Stimulated activated CD4-positive, alpha-beta T cell treated with anti-CD3 and anti-CD28 coated beads, Interleukin-1b, Interleukin-23, amount 100 ng/mL, for 4 hours (primary cell): ENCODE measurements around the gene CDO1.

Source experiments
- DNase-seq, 2 donors: peaks; one replicate each; pipeline ENCODE4 v3.0.0-alpha.2; 2020; ENCODE audit warnings: low read depth in 2 of 2

Gene CDO1

DNA sequence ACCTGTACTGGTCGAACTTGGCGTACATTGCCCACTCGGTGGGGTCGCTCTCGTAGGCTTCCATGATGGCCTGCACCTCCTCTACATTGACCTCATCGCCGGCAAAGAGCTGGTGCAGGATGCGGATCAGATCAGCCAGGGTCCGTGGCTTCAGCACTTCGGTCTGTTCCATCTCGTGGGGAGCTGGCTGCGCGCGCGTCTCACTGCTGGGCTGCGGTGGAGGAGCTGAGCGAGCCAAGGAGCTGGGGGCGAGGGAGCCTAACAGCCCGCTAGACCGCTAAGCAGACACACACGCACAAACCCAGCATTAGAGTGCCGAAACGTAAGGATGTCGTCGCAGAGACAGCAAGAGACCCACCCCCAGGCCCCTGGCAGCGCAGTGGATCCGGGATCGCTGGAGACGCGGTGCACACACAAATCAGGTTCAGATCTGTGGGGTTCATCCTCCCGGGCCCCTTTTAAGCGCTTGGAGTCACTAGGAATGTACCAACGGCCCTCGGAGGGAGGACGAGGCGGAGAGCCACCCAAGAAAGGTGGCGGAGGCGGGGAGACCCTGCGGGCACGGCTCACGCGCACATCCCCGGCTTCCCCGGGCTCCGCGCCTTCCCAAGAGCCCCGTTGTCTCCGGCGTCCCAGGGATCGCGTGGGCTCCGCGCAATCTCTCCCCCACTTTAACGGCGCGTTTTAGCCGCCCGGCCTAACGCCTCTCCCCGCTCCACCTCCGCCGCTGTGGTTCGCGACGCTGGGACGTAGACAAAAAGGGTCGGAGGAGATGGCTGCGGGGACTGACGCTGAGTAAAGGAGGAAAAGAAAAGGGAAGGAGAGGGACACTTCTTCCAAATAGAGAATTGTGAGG, at the start of gene CDO1:
TSS of gene CDO1 (minus strand) at position 434 of the 856 bp plus-strand sequence. CDS start at position 172, 262 bp downstream.
- no peak for DNase-seq

DNA sequence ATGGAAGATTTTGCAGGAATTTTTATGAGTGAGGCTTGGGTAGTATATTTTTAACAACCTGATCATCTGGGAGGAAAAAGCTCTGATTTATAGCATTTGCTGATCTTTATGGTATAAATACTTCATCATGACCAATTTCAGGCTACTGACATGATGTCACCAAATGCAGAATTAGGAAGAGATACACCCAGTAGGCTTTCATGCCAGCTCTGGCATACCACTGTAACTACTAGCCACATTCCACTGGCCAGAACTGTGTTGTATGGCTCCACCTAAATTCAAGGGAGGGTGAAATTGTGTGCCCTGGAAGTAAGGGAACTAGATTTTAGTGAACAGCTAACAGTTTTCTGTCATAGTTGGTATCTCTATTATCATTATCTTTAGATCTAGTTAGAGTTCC, 42.9 kb upstream of the CDO1 start:
- DNase-seq = no peak

DNA sequence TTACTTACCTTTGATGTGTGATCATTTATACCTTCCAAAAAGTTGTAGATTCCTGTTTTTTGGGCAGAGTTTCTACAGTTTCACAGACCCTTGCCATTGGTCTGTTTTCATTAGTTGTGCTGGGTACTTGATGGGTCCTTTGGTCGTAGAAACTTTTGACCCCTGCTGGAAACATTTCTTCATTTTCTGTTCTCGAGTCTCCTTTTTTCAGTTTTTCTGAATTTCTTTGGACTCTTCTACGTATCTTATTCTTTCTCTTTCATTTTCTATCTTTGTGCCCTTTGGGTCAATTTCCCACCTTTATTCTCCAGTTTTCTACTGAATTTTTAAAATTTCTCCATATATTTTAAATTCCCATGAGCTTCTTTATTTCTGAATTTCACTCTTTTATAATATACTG, 41.9 kb upstream of the CDO1 start:
- DNase-seq = no peak

DNA sequence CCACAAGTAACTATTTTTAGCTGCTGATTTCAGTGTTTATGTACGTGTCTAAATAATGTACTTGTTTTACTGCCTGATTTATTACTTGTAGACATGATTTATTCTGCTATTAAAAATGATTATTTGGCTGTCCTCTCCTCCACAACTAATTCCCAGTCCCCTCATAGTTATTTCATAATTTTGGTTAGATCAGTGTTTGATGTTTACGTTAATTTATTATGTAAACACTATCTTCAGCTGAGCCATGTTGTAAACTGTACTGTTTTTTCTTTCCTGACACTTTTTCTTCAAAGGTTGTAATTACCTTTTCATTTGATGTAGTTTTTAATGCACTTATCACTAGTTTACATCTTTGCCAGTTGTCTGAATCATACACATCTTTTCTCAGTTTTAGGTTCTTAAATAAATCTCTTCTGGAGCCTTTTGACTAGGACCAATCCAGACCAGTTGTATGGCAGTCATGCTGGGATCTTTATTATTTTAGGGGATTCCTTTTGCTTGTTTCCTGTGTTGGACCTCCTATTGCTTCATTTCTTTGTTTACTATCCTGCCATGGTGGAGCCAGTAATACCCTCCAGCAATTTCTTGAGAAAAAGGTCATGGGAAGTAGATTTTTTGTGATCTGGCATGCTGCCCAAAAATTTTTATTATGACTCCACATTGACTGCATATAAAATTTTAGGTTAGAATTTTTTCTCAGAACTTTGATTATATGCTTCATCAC, 41.3 kb upstream of the CDO1 start:
- DNase-seq = no peak

DNA sequence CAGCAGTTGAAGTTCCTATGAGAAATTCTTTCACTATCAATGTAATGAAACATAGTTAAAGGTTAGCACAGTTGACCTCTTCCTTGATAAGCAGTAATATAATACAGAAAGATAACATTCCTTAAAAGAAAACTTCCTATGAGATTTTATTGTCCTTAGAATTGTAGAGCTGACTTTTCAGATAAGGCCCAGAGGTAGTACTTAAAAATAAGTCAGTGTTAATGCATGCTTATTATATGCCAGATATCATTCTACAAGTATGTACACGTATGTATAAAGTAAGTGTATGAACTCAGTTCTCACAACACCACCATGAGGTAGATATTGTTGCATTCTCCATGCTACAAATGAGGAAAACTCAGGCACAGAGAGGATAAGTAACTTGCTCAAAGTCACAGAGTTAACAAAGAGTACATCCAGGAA, 40.6 kb upstream of the CDO1 start:
- no peak for DNase-seq

DNA sequence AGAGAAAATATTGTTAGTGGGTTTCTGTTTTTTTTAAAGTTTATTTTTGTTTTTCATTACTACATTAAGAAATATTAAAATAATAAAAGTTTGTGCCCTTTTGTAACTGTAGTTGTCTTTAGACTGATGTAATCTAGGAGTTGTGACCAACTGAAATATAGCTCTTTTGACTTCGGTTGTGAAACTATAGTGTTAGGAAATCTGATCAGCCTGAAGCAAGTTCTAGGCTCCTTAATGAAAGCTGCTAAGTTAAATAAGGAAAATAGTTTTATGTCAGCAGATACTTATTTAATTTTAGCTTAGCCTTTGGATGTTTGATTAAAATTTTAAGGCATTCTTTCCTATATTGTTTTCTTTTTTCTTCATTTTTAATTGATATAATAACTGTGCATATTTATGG, 39.5 kb upstream of the CDO1 start:
- no peak for DNase-seq

DNA sequence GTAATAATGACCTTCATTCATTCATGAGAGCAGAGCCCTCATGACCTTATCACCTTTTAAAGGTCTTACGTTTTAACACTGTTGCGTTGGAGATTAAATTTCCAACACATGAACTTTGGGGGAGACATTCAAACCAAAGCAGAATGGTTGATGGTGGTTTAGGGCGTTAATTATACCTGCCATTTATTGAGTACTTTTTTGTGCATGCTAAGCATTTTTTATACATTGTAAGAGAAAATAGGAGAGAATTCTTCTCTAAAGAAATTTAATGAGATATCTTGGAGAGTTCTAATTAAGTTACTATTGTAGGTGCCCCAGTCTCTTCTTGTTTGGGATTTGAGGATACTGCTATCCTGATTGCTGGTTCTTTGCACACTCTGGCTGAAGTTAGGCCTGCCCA, 37.7 kb upstream of the CDO1 start:
- DNase-seq = no peak

DNA sequence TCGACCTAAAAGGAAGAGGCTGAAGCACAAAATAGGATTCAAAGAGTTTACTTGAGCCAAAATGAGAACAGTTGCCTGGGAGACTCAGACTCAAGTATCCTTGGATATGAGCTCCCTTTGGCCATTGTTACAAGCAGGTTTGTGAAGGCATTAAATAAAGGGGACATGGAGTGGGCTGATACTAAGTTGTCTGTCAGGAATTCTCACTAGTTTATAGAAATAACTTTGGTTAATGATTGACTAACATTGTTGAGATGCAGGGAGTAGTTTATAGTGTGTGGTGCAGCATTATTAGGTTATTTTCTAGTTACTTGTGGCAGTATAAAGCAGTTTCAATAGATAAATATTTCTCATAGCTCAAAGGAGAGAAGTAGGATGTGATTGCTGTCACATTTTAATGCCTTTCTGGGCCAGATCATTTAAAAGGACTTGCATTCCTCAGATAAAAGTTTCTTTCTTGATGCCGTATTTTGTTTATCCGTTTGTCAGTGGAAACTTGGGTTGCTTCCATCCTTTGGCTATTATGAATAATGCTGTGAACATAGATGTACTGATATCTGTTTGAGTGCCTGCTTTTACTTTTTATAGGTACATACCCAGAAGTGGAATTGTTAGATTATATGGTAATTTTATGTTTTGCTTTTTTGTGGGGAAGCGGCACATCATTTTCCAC, 34.4 kb upstream of the CDO1 start:
- DNase-seq = no peak

DNA sequence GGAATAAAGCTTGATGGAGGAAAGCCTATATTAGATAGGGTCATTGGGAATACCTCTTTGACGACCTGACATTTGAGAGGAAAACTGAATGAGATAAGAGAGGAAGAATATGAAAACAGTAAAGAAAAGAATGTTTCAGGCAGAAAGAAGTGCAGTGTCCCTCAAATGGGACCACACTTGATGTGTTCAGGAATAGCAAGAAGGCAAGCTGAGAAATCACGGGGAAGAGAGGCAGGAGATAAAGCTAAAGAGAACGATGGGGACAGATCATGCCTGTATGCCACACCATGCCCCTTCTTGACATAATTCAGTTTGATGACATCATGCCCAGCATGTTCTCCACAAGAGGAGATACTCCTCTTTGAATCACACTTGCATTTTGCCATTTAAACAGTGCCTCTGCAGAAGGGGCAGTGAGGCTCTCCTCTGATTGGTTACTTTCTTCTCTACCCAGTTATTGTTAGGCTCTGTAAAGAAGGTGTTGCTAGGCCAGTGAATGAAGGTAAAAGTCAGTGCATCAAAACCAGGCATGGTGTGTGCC, 32.9 kb upstream of the CDO1 start:
- no peak for DNase-seq

DNA sequence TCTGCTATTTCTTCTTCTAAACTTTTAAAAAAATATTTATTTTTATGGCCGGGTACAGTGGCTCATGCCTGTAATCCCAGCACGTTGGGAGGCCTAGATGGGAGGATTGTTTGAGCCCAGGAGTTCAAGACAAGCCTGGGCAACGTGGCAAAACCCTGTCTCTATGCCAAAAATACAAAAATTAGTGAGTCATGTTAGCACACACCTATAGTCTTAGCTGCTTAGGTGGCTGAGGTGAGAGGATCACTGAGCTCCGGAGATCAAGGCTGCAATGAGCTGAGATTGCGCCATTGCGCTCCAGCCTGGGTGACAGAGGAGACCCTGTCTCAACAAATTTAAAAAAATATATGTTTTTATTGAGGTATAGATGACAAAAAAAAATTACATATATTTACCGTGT, 30.8 kb upstream of the CDO1 start:
- DNase-seq = no peak

DNA sequence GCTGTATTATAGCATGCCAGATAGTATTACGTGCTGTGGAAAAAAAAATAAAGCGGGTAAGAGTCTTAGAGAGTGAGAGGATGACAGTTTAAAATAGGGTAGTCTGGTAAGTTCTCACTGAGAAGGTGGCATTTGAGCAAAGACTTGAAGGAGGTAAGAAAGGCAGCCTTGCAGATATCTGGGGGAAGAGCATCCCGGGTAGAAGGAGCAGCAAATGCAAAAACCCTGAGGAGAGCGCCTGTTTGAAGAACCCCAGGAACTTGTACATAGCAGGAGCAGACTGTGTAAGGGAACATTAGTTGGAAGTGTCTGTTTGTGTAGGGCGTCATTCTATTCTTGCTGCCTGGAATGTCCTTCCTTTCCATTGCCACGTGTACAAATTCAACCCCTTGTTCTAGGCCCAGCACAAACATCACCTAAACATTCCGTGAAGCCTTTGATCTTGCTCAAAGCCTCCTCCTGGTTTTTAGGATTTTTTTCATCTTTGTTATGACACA, 27.9 kb upstream of the CDO1 start:
- no peak for DNase-seq

DNA sequence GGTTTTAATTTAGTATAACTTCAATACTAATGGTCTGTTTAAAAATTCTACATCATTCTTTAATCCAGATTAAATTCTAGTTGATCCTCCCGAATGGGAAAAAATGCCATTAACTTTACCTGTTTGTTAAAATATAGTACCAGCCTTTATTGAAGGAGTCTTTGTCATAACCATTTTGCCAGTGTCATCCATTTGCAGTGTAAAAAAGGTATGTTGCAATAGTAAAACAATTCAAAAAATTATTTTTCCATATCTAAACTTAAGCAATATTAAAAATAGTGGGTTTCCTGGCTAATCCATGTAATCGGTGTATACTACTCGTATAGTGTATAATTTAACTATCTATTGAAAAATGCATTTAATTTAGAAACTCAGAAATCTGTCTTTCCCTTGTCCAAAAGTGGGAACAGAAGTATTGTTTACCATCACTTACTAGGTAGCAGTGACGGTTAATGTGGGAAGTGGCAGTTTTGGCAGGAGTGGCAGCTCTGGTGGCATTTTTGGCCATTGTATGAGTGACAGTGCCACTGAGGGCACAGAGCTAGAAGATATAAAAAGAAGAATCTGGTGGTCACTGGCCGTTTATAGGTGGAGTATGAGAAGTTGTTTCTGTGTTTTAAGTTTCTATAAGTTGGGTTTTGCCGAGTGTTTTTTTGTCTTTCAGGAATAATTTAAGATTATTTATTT, 27.1 kb upstream of the CDO1 start:
- no peak for DNase-seq

DNA sequence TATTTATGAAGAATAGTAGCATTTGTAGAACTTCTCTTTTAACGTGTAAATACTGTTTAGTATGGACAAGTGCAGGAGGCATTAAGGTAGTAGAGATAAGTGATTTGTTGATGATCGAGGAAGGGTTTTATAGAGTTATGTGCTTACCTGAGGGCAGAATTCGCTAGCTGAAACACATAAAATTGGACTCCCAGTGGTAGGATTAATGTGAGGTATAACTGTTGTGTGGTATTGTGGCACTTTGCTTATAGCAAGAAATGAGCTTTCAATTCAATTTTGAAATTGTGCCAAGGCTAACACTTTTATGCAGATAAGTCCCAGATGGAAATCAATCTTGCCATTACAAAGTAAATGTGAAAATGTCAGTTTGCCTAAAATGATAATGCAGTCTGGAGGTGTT, 26.5 kb upstream of the CDO1 start:
- no peak for DNase-seq

DNA sequence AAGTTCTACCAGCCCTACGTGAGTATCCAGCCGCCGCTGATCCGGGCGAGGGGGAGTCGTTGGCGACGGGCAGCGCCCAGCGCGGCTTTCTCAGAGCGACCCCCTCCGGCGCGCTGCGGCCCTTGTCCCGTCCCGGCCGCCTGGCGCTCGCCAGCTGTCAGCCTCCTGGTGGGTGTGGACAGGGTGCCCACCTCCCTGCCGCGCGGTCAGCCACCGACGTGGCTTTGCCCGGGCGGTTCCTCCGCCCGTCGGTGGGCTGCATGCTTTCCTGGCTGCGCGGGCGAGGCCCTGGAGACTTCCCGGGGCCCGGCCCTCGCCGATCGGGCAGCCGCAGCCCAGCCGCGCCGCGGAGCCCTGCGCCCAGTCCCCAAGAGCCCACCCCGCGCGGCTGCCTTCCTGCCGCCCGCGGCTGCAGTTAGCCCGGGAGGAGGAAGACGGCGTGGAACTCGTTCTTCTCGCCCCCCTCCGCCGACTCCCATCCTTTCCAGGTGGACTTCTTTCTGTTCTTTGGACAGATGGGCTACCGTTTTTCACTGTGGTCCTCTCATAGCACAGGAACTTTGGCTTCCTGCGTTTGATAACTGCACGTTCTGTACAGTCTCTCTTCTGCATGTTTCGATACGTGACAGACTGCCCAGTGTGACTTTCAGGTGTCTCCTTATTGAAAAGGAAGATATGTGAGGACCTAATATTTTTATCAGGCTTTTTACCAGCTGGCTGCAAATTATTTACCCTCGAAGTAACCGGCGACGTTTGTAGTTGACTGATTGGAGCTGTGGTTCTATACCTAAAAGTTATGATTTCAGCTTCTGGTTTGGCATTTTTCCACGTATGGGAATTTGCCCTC, 25.9 kb upstream of the CDO1 start:
- DNase-seq = no peak

DNA sequence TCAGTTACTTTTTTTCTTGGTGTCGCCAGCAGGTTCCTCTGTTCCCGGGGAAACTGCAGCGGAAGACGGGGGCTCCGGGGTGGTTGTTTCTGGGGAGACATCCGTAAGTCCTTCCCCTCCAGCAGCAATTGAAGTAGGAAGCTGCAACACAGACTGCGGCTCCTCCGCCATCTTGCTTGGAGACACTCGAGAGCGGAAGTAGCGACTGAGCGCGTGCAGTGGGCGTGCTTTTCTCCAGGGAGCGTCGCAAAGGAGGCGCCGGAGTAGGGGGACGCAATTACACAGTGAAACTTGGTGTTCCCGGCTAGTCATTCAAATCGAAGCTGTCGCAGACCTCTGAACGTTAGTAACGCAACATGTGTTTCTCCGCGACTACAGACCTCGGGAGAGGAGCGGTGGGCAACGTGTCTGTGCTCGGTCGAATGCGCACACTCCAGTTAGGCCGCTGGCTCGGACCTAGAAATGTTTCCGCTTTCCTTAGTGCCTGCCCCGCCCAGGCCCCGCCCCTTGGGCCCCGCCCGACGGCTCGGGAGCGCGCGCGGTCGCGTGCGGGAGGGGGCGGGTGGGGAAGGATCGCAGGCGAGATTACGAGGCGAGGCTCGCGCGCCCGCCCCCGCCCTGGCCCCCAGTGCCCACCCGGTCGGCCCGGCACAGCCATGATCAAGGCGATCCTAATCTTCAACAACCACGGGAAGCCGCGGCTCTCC, 25.1 kb upstream of the CDO1 start, which contains the start of the genes AP3S1 and ATG12:
TSS of gene AP3S1 (plus strand) at position 554 of the 707 bp plus-strand sequence. CDS start at position 657, 103 bp downstream.
TSS of gene ATG12 (minus strand) at position 184 of the 707 bp plus-strand sequence. CDS start at position 171, 13 bp downstream.
- peak; percentile 83 to 88 for DNase-seq

DNA sequence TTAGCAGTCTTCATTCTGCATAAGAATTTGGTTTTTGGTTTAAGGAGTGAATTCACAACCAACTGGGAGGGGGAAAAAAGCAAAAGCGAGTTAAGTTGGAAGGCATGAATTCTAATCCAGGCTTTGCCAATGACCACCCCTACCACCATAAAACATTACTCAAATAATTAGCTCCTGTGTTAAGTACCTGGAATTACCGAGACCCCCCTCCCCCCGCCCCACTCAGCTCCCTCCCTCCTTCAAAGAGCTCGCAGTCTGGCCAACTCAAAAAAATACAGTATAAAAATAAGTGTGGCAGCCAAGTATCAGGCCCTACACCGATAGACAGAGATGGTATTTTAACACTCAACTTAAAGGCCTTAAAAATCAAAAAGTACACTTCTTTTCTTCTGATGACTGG, 24.4 kb upstream of the CDO1 start:
- no peak for DNase-seq

DNA sequence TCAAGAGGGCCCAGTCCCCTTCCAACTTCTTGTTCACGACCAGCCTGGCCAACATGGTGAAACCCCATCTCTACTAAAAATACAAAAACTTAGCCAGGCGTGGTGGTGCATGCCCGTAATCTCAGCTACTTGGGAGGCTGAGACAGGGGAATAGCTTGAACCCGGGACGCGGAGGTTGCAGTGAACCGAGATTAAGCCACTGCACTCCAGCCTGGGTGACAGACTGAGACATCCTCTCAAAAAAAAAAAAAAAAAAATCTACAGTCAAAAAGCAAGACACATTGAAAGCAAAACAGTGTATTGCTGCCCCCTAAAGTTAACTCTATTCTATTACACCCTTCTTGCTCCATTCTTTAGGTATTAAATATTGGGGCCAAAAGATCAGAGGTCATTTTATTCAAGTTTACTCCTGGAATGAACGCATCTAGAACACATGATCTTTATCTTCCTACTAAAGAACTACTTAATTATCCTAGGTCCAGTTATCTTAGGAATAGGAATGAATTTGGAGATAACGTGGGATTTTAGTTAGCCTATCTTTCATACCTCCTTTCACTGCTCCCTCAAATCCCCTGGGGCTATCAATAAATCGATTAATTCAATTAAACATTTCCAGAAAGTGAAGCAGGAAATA, 22.5 kb upstream of the CDO1 start:
- DNase-seq = no peak

DNA sequence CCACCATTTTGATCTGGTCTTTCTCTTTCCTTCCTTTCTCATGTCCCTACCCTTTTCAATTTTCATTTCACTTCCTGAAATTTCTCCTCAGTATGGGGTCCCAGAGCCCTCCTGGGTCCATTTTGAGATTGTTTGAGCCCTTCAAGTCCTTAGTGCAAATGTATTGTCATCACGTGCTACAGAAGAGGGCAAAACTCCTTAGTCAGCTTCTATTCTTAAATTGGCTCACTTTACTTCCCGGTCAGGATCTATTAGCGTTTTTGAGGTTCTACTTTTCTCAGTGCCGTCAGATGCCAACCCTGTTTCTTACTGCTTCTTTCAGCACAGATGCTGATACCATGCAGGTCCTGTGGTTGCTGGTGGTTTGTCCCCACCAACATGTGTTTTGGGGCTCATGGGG, 19.0 kb upstream of the CDO1 start:
- no peak for DNase-seq

DNA sequence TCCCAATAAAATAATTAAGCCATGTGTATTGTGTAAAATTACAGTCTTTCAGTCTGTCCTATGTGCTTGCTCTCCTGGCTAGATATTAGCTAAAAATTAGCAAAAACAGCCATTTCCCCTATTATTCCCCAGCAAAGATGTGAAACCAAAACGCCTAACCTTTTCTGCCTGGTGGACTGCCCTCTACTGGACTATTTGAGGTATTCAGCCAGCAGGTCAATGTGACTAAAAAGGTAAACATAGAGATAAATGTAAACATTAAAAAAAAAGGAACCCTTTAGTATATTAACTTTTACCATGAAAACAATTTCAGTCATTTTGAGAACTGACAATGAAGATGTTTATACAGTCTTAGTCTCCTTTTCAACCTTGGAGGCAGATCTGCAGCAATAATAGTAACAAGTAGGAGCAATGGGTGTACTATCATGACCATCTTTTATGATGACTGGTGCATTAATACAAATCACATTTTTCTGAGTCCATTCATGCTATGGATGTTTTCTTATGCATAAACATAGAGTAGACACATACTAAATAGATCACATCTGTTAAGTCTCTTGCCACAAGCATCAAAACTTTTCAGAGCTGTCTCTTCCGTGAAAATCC, 14.8 kb upstream of the CDO1 start:
- no peak for DNase-seq
